Immature natural killer cell (primary cell): ENCODE results near the gene CDKL4. TPM values are rescaled to one million over a fixed set of nuclear protein-coding genes. Genes with fewer than 3 reads are reported as not detected.
"Not testable (repeated sequence)": the region's sequence is repeated elsewhere in the genome, so short reads cannot be mapped to it uniquely, and the experiment has no call there.

ENCODE experiments used
- DNase-seq, 3 donors: peaks; one replicate each; pipeline ENCODE4 v3.0.0; 2022; ENCODE audit warnings: mixed read lengths in 1 of 3
- H3K27ac Mint-ChIP-seq, 6 donors: one replicate each; pipeline ENCODE4 v1.8.0; 2020; ENCODE audit warnings: mixed read lengths in 6 of 6, mild to moderate bottlenecking in 5 of 6, inconsistent platforms in 4 of 6, moderate library complexity in 3 of 6
- H3K27me3 Mint-ChIP-seq, 3 donors: one replicate each; pipeline ENCODE4 v1.8.0; 2020 to 2021; ENCODE audit warnings: low read depth in 3 of 3, mild to moderate bottlenecking in 3 of 3, mixed read lengths in 3 of 3, moderate library complexity in 3 of 3, inconsistent platforms in 1 of 3
- H3K36me3 Mint-ChIP-seq, 3 donors: one replicate each; pipeline ENCODE4 v1.8.0; 2020; ENCODE audit warnings: mixed read lengths in 3 of 3, inconsistent platforms in 2 of 3, mild to moderate bottlenecking in 2 of 3
- H3K4me1 Mint-ChIP-seq, 2 donors: one replicate each; pipeline ENCODE4 v1.8.0; 2020; ENCODE audit warnings: inconsistent platforms in 2 of 2, mild to moderate bottlenecking in 2 of 2, mixed read lengths in 2 of 2, moderate library complexity in 1 of 2
- H3K4me3 Mint-ChIP-seq, 5 donors: one replicate each; pipeline ENCODE4 v1.8.0; 2020; ENCODE audit warnings: mild to moderate bottlenecking in 5 of 5, mixed read lengths in 5 of 5, inconsistent platforms in 3 of 5, moderate library complexity in 3 of 5
- H3K9me3 Mint-ChIP-seq, 6 donors: one replicate each; pipeline ENCODE4 v1.8.0; 2020; ENCODE audit warnings: mild to moderate bottlenecking in 6 of 6, mixed read lengths in 6 of 6, inconsistent platforms in 4 of 6, moderate library complexity in 3 of 6
- polyA plus RNA-seq, 3 donors: library from polyadenylated mRNA; unstranded; fragments of 300-500 nt; fragmentation: Illumina TruSeq; gene quantifications; one replicate each; pipeline ENCODE4 v1.2.3, GENCODE V29; 2021

The CDKL4 gene
- polyA plus RNA-seq, 3 donors from 2014 or later, result not detected

DNA sequence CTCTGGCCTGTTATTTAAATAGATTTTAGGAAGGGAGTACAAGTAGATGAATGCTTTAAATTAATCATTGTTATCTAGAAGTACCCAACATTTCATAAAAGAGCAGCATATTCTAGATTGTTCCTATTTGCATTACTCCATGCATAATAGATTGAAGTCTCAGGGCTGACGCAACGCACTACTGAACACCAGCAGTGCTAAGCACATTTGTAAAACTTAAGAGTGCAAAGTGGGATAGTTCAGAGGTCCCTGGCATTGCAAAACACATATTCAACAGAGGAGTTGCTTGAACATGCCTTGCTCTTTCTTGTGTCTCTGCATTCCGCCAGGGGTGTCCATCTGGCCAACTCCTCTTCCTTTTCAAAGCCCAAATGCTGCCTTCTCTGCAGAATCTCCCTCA is 22.3 kb downstream of the CDKL4 start:
- Mint-ChIP-seq H3K9me3 (no peaks in the 10 kb centered on the region), H3K4me3 (no peak overlapping the region), H3K27ac (no peak overlapping the region), H3K27me3 (peaks cover 0 to 2% (median 0%) of the 10 kb centered on the region in 3 donors), H3K4me1 (peaks cover 20 to 26% of the 10 kb centered on the region in 2 donors), H3K36me3 (no peaks in the 10 kb centered on the region)
- no peak for DNase-seq

DNA sequence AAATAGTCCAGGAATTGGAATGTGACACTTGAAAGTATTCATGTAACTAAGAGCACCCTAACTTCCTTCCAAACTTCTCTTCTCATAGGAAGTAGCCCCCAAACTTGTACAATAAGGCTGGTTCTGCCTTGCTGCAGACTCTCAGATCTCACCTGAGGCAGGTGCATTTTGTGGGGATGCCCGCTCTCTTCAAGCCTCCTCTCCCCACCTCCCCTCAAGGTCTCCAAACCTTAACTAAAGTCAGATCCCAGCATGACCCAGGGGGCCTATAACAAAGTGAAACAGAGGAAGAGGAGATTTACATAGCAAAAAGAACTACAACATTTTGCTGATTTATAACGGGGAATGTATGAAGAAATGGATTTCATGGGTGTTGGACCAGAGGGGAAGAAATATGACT is 23.6 kb downstream of the CDKL4 start:
- H3K36me3 Mint-ChIP-seq, result no peaks in the 10 kb centered on the region
- peaks cover 31 to 39% of the 10 kb centered on the region in 2 donors for H3K4me1 Mint-ChIP-seq
- no peaks in the 10 kb centered on the region for H3K9me3 Mint-ChIP-seq
- H3K27me3 Mint-ChIP-seq, result peaks cover 0 to 2% (median 0%) of the 10 kb centered on the region in 3 donors
- H3K4me3 Mint-ChIP-seq, result no peak overlapping the region
- H3K27ac Mint-ChIP-seq, result peak overlapping the region in 2 of 6 donors; percentile 32 to 33
- no peak for DNase-seq

DNA sequence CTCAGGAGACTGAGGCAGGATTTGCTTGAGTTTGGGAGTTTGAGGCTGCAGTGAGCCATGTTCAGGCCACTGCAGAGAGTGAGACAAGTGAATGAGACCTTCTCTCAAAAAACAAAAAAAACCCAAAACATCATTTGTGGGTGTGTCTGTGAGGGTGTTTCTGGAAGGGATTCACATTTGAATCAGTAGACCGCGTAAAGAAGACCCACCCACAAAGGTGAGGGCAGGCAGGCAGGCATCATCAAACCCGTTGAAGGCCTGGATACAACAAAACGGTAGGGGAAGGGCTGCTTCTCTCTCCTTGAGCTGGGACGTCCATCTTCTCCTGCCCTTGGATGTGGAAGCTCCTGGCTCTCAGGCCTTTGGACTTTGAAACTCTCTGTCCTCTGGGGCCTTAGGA is 25.4 kb downstream of the CDKL4 start:
- DNase-seq, result no peak
- Mint-ChIP-seq H3K27me3 (no peaks in the 10 kb centered on the region), H3K4me3 (peak overlapping the region in 3 of 5 donors; percentile 5 to 23 (median 8)), H3K27ac (peak overlapping the region in 4 of 6 donors; percentile 46 to 74 (median 64)), H3K9me3 (no peaks in the 10 kb centered on the region), H3K36me3 (no peaks in the 10 kb centered on the region), H3K4me1 (peaks cover 33 to 44% of the 10 kb centered on the region in 2 donors)

DNA sequence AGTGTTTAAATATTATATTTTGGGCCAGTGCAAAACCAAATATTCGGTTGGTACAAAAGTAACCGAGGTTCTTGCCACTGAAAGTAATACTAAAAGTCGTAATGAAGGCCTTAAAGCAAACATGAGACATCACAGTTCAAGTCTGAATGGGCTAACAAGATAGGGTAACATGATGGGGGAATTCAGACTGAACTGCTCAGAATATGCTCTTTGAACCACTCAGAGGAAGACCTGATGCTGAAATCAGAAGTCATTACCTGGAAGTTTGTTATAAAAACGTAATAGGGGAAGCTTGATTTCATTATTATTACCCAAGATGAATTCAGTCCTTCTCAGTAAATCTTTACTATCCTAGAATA is 26.6 kb downstream of the CDKL4 start:
- DNase-seq, result no peak
- H3K36me3 Mint-ChIP-seq, result no peaks in the 10 kb centered on the region
- H3K27me3 Mint-ChIP-seq, result no peaks in the 10 kb centered on the region
- H3K4me3 Mint-ChIP-seq, result peak overlapping the region; percentile 52 to 78 (median 75)
- H3K27ac Mint-ChIP-seq, result peak overlapping the region; percentile 65 to 82 (median 70)
- no peaks in the 10 kb centered on the region for H3K9me3 Mint-ChIP-seq
- H3K4me1 Mint-ChIP-seq, result peaks cover 33 to 44% of the 10 kb centered on the region in 2 donors

- Mint-ChIP-seq H3K36me3 (no peaks in the 10 kb centered on the region), H3K27ac (peak overlapping the region; percentile 65 to 82 (median 70)), H3K4me1 (peaks cover 33 to 44% of the 10 kb centered on the region in 2 donors), H3K9me3 (no peaks in the 10 kb centered on the region), H3K27me3 (no peaks in the 10 kb centered on the region), H3K4me3 (peak overlapping the region; percentile 52 to 78 (median 75))
- peak; percentile 72 to 80 (median 76) for DNase-seq
These were observed 27.2 kb downstream of the CDKL4 start for GRCh38 chr2:39216346-39217191.

- Mint-ChIP-seq H3K4me1 (peaks cover 33 to 44% of the 10 kb centered on the region in 2 donors), H3K36me3 (no peaks in the 10 kb centered on the region), H3K9me3 (no peaks in the 10 kb centered on the region), H3K27ac (peak overlapping the region in 5 of 6 donors; percentile 21 to 78 (median 40)), H3K27me3 (no peaks in the 10 kb centered on the region), H3K4me3 (peak overlapping the region in 2 of 5 donors; percentile 76 to 78)
- no peak for DNase-seq
These were observed 28.2 kb downstream of the CDKL4 start for GRCh38 chr2:39215545-39215944.

DNA sequence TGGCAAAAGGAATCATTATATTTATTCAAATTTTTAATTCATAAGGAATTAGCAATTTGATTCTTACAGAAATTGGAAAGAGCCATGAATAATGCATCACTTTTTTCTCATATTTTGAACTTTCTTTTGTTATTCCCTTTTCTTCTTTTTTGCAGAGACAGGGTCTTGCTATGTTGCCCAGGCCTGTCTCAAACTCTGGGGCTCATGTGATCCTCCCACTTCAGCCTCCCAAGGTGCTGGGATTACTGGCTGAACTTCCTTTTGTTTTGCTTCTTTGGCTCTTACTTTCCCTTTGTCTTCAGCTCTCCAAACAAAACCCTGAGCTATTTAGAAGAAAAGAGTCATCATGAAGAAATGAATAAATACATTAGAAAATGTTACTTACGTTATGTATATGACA is 30.8 kb downstream of the CDKL4 start:
- Mint-ChIP-seq H3K4me3 (no peak overlapping the region), H3K27ac (no peak overlapping the region), H3K27me3 (no peaks in the 10 kb centered on the region), H3K4me1 (peaks cover 27 to 34% of the 10 kb centered on the region in 2 donors), H3K9me3 (no peaks in the 10 kb centered on the region), H3K36me3 (no peaks in the 10 kb centered on the region)
- no peak for DNase-seq

DNA sequence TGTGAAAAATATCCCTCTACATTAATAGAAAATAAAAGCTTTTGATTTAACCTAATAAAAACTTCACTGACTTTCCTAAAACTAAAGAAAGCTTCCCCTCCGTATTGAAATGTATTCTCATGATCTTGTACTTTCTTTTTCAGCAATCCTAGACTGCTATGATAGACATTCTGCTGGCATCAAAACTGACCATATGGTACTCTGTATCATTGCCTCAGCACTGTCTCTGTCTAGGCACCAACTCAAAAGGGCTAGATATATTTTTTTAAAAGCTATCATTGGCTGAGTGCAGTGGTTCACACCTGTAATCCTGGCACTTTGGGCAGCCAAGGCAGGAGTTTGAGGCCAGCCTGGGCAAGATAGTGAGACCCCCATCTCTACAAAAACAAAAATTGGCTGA is 32.9 kb downstream of the CDKL4 start:
- Mint-ChIP-seq H3K27ac (no peak overlapping the region), H3K4me1 (peaks cover 6 to 13% of the 10 kb centered on the region in 2 donors), H3K9me3 (no peaks in the 10 kb centered on the region), H3K4me3 (no peak overlapping the region), H3K36me3 (no peaks in the 10 kb centered on the region), H3K27me3 (peaks cover 0 to 2% (median 0%) of the 10 kb centered on the region in 3 donors)
- DNase-seq, result no peak

GRCh38 chr2:39203382-39203781 is 40.4 kb downstream of the CDKL4 start:
- Mint-ChIP-seq H3K27me3 (peaks cover 0 to 2% (median 1%) of the 10 kb centered on the region in 3 donors), H3K4me3 (no peak overlapping the region), H3K9me3 (peaks cover 0 to 1% (median 0%) of the 10 kb centered on the region in 6 donors), H3K36me3 (peaks cover 0 to 8% (median 0%) of the 10 kb centered on the region in 3 donors), H3K4me1 (no peaks in the 10 kb centered on the region), H3K27ac (no peak overlapping the region)
- DNase-seq, result no peak

DNA sequence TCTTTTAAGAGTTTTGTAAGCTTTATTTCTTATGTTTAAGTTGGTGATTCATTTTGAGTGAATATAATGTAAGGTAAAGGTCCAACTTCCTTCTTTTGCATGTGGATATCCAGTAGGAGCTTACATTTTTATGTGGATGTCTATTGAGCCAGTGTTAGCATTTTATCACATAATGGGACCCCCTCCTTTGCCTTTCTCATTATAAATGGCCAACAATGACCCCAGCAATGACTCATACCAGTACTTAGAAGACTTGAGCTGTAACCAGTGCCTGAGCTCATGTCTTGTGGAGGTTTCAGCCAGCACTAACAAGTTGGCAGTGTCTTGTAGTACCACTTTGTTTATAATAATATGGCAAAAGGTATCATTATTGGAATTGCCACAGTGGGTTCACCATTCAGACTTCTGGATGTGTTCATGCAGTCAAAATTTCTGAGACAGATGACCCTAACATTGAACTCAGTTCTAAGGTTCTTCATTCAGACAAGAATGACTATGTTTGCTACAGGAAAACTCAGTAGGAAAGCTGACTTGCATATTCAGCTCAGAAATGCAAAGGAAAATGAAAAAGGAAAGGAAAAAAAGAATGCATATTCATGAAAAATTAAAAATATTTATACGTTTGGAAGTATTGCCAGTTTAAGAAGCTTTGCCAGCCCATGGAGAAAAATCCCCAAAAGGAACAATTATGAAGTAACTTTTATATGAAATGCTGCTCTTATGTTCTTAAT is 41.0 kb downstream of the CDKL4 start:
- H3K27me3 Mint-ChIP-seq, result peaks cover 0 to 2% (median 1%) of the 10 kb centered on the region in 3 donors
- no peak overlapping the region for H3K4me3 Mint-ChIP-seq
- peaks cover 0 to 1% (median 0%) of the 10 kb centered on the region in 6 donors for H3K9me3 Mint-ChIP-seq
- H3K4me1 Mint-ChIP-seq, result no peaks in the 10 kb centered on the region
- no peak for DNase-seq
- peaks cover 0 to 10% (median 0%) of the 10 kb centered on the region in 3 donors for H3K36me3 Mint-ChIP-seq
- H3K27ac Mint-ChIP-seq, result no peak overlapping the region

DNA sequence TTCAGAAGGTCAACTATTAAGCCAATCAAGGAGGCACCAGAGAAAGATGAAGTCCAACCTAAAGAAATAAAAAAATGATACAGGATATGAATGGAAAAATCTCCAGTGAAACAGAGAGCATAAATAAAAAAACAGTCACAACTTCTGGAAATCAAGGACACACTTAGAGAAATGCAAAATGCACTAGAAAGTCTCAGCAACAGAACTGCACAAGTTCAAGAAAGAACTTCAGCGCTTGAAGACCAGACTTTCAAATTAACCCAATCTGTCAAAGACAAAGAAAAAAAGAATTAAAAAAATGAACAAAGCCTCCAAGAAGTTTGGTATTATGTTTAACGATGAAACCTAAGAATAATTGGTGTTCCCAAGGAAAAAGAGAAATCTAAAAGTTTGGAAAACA is 46.8 kb downstream of the CDKL4 start:
- H3K9me3 Mint-ChIP-seq, H3K4me1 Mint-ChIP-seq, H3K27me3 Mint-ChIP-seq, H3K27ac Mint-ChIP-seq, H3K4me3 Mint-ChIP-seq, DNase-seq: not testable (repeated sequence)
- peaks cover 6 to 12% (median 7%) of the 10 kb centered on the region in 3 donors for H3K36me3 Mint-ChIP-seq

DNA sequence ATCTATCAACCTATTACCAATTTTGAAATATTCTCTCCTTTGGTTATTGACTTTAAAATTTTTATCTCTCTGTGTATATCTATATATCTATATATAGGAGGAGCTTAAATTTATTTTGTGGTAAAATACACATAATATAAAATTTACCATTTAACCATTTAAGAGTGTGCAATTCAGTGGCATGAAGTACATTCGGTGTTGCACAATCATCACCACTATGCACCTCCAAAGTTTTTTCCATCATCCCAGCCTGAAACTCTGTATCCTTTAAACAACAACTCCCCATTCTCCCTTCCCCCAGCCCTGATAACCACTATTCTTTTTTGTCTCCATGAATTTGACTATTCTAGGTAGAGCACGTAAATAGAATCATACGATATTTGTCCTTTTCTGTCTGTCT is 49.1 kb downstream of the CDKL4 start:
- Mint-ChIP-seq H3K9me3 (peaks cover 1 to 9% (median 5%) of the 10 kb centered on the region in 6 donors), H3K4me1 (no peaks in the 10 kb centered on the region), H3K36me3 (peaks cover 6 to 12% (median 7%) of the 10 kb centered on the region in 3 donors), H3K27ac (no peak overlapping the region), H3K4me3 (no peak overlapping the region), H3K27me3 (peaks cover 1 to 5% (median 1%) of the 10 kb centered on the region in 3 donors)
- no peak for DNase-seq

DNA sequence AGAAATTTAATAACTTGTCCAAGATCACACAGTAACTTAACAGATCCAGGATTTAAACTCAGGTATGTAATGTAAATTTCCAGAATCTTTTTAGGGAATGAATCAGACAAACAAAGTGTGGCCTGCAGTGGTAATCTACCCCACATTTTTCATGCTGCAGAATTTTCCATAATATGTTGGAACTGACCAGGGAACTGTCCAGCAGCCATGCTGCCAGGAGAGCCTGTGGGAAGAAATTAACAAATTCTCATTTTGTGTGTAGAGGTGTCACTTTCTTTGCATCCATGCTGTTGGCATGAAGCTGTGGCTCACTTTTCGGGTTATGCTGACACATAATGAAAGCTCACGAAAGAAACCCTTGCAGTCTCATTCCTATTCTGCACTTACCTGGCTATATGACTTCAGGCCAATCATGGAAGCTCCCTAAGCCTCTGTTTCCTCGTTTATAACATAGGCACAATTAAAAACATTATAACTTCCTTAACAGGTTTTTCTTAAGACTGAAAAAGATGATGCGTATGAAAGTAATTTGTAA is 54.7 kb downstream of the CDKL4 start:
- Mint-ChIP-seq H3K4me1 (no peaks in the 10 kb centered on the region), H3K9me3 (no peaks in the 10 kb centered on the region), H3K27ac (no peak overlapping the region), H3K27me3 (peaks cover 0 to 4% (median 1%) of the 10 kb centered on the region in 3 donors), H3K36me3 (no peaks in the 10 kb centered on the region), H3K4me3 (no peak overlapping the region)
- no peak for DNase-seq

GRCh38 chr2:39183673-39184072 is 60.1 kb downstream of the CDKL4 start:
- Mint-ChIP-seq H3K27me3 (peaks cover 0 to 6% (median 2%) of the 10 kb centered on the region in 3 donors), H3K4me3 (no peak overlapping the region), H3K36me3 (peaks cover 0 to 8% (median 0%) of the 10 kb centered on the region in 3 donors), H3K9me3 (no peaks in the 10 kb centered on the region), H3K27ac (no peak overlapping the region), H3K4me1 (no peaks in the 10 kb centered on the region)
- DNase-seq, result no peak
